LNCAP (cell line): Measurements from ENCODE around the gene RAB28.

ENCODE experiments used
- CTCF ChIP-seq: fragments of 450-650 bp; IDR thresholded peaks from 2 replicates; pipeline ENCODE4 v1.5.1; 2017; ENCODE audit warnings: mild to moderate bottlenecking

RAB28 gene

DNA sequence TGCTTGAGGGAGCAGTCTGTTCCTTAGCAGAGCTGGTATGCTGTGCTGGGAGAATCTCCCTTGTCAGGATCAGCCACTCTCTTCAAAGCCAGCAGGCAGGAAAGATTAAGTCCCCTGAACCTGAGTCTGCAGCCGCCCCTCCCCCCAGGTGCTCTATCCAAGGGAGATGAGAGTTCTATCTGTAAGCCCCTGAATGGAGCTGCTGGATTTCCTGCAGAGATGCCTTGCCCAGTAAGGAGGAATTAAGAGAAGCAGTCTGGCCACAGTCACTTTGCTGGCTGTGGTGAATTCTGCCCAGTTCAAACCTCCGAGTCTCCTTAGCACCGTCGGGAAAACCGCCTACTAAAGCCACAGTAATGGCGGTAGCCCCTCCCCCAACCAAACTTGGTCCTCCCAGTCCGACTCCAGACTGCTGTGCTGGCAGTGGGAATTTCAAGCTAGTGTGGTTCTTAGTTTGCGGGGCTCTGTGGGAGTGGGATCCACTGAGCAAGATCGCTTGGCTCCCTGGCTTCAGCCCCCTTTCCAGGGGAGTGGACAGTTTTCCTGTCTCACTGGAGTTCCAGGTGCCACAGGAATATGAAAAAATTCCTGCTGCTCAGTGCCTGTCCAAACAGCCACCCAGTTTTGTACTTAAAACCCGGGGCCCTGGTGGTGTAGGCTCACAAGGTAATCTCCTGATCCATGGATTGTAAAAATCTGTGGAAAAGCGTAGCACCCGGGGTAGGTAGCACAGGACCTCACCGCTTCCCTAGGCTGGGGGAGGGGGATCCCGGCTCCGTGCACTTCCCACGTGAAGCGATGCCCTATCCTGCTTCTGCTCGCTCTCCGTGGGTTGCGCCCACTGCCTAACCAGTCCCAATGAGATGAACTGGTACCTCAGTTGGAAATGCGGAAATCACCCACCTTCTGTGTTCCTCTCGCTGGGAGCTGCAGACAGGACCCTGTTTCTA, 38.0 kb downstream of the RAB28 start:
- TF ChIP-seq CTCF, result no peak

DNA sequence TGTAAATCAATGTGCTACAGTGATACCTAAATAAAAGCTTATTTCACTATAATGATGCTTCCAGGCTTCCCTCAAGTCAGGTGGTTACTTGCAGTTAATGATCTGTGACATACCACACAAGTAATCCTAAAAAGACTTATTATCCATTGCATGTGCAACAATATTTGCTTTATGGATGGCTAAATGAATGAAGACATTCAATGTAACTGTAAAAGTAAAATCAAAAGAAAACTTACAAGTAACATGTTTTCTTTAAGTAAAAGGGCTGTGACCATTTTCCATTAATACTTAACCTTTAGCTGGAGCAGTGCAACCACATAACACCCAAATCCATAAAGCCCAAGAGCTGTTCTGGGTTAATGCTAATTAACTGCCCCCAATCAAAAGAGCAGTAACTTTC, 42.6 kb downstream of the RAB28 start:
- no peak for TF ChIP-seq CTCF

DNA sequence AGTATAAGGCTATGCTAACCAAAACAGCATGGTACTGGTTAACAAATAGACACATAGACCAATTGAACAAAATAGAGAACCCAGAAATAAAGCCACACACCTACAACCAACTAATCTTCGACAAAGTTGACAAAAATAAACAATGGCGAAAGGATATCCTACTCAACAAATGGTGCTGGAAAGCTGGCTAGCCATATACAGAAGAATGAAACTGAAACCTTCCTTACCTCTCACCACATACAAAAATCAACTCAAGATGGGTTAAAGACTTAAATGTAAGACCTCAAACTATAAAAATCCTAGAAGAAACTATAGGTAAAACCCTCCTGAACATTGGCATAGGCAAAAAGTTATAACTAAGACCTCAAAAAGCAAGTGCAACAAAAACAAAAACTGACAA, 47.2 kb downstream of the RAB28 start:
- TF ChIP-seq CTCF, result no peak

- no peak for TF ChIP-seq CTCF
These were observed 51.7 kb downstream of the RAB28 start for GRCh38 chr4:13432453-13432852.

DNA sequence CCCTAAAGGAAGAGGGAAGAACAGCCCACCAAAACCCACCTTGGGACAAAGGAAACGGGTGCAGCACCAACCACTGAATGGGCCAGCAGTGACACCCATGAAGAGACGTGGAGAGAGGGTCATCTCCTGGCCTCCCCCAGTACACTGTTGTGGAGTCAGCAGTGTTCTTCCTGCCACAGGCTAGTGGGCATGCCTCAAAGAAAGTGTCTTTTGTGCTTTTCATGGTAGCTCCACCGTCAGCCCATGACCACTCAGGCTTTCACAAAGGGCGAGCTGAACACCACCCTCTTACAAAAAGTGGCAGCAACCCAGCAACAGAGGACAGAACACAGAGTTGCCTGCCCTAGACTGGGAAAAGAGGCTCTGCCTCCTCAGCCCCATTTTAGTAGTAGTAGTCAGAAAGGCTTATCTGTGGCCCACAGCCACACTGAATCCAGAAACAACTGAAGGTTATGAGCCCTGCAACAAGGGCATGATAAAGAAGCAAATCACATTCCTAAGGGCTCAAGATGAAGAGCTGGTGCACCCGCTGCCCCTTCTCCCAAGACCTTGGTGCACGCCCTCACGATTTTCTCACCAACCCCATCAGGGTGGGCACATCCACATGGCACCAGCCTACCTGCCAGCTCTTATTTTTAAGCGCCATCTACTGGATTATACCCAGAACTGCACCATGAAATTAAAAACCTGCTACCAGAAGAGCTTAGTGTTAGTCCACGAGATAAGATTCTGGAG, 53.1 kb downstream of the RAB28 start:
- TF ChIP-seq CTCF, result peak; percentile 39; the same call in 1 of the 2 replicates

GRCh38 chr4:13427599-13428325, 56.4 kb downstream of the RAB28 start:
- no peak for TF ChIP-seq CTCF

GRCh38 chr4:13415068-13415785, 68.9 kb downstream of the RAB28 start:
- no peak for TF ChIP-seq CTCF
